ENCODE measurements around the gene SENP6. TPM values are rescaled to one million over a fixed set of nuclear protein-coding genes. Genes with fewer than 3 reads are reported as not detected.

The SENP6 gene
- total RNA-seq, 2 donors from 2014 or later = 54.6 to 59.8 TPM

DNA sequence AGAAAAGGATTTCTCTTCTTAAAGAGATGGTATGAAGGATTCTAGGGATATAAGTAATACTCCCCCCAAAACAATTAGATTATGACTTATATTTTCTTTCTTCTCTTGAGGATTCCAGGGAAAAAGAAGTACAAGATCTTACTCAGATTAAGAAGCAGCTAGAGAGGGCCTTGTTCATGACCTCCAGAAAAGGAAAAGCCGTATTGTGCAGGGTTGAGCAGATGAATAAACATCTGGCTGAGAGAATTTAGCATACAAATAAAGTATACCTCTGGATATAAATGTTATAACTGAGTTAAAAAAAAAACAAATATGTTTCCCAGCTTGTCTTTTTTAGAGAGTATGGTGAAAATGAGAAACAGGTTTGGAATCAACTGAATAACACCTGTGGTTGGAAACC is 158.6 kb downstream of the SENP6 start:
- TF ChIP-seq, protein P1, sequence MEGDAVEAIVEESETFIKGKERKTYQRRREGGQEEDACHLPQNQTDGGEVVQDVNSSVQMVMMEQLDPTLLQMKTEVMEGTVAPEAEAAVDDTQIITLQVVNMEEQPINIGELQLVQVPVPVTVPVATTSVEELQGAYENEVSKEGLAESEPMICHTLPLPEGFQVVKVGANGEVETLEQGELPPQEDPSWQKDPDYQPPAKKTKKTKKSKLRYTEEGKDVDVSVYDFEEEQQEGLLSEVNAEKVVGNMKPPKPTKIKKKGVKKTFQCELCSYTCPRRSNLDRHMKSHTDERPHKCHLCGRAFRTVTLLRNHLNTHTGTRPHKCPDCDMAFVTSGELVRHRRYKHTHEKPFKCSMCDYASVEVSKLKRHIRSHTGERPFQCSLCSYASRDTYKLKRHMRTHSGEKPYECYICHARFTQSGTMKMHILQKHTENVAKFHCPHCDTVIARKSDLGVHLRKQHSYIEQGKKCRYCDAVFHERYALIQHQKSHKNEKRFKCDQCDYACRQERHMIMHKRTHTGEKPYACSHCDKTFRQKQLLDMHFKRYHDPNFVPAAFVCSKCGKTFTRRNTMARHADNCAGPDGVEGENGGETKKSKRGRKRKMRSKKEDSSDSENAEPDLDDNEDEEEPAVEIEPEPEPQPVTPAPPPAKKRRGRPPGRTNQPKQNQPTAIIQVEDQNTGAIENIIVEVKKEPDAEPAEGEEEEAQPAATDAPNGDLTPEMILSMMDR (IDR thresholded peaks at IDR 0.05) = no peak
- no peaks in the 10 kb centered on the region for H3K4me1 ChIP-seq
- H3K27ac ChIP-seq = no peak overlapping the region
- H3K4me3 ChIP-seq = no peak overlapping the region
- no peak for DNase-seq (ENCODE audit: low spot score)
- H3K9me3 ChIP-seq = no peaks in the 10 kb centered on the region
- no peaks in the 10 kb centered on the region for H3K36me3 ChIP-seq
- H3K27me3 ChIP-seq = no peaks in the 10 kb centered on the region

DNA sequence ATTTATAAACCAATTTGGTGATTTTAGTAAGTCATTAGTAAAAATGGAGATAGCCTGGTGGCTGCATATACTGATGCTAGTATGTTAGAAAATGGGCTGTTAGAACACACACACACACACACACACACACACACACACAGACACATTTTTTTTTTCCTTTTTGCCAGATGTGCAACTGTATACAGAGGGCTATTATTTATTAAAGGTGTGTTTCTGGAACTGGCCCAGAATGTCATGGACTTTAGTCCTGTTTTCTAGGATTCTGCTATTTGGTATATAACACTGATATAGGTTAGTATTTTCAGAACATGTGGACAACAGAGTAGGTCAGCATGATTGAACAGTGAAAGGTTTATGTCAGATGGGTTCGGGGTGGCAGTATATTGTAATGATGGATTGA is 159.8 kb downstream of the SENP6 start:
- Histone ChIP-seq H3K27ac (no peak overlapping the region), H3K36me3 (no peaks in the 10 kb centered on the region), H3K4me1 (no peaks in the 10 kb centered on the region), H3K27me3 (no peaks in the 10 kb centered on the region), H3K4me3 (no peak overlapping the region), H3K9me3 (no peaks in the 10 kb centered on the region)
- TF ChIP-seq, protein P1 (IDR thresholded peaks at IDR 0.05) = no peak
- DNase-seq (ENCODE audit: low spot score) = no peak

DNA sequence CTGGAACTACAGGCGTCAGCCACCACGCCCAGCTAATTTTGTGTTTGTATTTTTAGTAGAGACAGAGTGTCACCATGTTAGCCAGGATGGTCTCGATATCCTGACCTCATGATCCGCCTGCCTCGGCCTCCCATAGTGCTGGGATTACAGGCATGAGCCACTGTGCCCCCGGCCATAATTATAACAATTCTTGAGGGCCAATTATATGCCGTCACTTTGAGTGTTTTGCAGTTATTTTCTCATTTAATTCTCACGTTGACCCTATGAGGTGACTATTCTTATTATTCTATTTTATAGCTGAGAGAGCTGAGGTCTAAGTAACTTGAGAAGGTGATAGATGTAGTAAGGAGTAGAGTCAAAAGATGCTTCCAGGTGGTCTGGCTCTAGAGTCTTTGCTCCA is 160.4 kb downstream of the SENP6 start:
- TF ChIP-seq, protein P1 (IDR thresholded peaks at IDR 0.05) = no peak
- no peak overlapping the region for H3K27ac ChIP-seq
- no peaks in the 10 kb centered on the region for H3K4me1 ChIP-seq
- DNase-seq (ENCODE audit: low spot score) = no peak
- no peaks in the 10 kb centered on the region for H3K36me3 ChIP-seq
- H3K4me3 ChIP-seq = no peak overlapping the region
- no peaks in the 10 kb centered on the region for H3K27me3 ChIP-seq
- H3K9me3 ChIP-seq = no peaks in the 10 kb centered on the region

DNA sequence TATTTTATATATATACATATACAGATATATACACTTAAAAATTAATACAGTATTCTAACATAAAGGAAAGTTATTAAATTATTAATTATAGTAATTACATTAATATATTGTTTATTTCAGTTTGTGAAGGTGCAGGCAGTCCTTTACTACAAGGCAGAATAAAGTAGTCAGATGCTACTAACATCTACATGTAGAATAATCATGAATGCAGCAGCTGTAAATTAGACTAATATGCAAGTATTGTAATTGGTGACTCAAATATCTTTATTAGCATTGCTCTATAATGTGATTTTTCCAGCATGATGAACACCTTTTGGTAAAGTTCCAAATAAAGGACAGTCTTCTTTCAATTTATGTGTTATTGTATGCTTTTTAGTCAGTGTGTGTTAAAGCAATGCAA is 164.7 kb downstream of the SENP6 start:
- no peak overlapping the region for H3K27ac ChIP-seq
- H3K4me1 ChIP-seq = no peaks in the 10 kb centered on the region
- TF ChIP-seq, protein P1 (IDR thresholded peaks at IDR 0.05) = no peak
- no peak overlapping the region for H3K4me3 ChIP-seq
- H3K36me3 ChIP-seq = no peaks in the 10 kb centered on the region
- no peaks in the 10 kb centered on the region for H3K27me3 ChIP-seq
- no peak for DNase-seq (ENCODE audit: low spot score)
- H3K9me3 ChIP-seq = no peaks in the 10 kb centered on the region

Other genes with a start within 250 kb of the SENP6 start
- 100 to 1,000 TPM in 1 of 2 donors, 10 to 100 TPM in 1; 78.2 to 117 TPM for gene FILIP1, start 108.1 kb upstream of the SENP6 start, total RNA-seq
- 1 to 10 TPM; 3.6 to 5.9 TPM for gene MYO6, start 147.4 kb downstream of the SENP6 start, total RNA-seq

Data from right atrium auricular region (tissue), 2 donors.